ENCODE data around the gene NEU1.
"Not testable (repeated sequence)": the region's sequence is repeated elsewhere in the genome, so short reads cannot be mapped to it uniquely, and the experiment has no call there.

Gene NEU1

GRCh38 chr6:31874084-31874670, 11.6 kb upstream of the NEU1 start:
- no peak for DNase-seq (ENCODE audit: low read depth in 2 of 2)

- no peak for DNase-seq (ENCODE audit: low read depth in 2 of 2)
Observed at GRCh38 chr6:31871046-31871659, 8.5 kb upstream of the NEU1 start.

- no peak for DNase-seq (ENCODE audit: low read depth in 2 of 2)
Observed at GRCh38 chr6:31870385-31870921, 7.8 kb upstream of the NEU1 start.

DNA sequence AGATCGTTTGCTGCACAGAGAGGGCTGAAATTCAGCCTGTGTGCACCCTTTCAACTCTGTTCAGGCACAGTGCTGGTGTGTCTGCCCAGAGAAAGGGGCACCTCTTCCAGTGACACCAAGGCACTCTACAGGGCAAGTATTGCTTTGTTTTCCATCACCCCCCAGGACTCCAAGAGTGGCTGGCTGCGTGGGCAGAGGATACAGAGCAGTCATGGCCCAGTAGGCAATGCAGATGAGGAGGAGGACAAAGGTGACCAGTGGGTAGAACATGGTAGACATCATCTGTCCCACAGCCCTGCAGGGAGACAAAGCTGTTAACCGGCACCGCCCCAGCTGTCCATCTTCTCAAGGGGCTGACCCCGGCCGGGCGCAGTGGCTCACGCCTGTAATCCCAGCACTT, 6.7 kb upstream of the NEU1 start:
- no peak for DNase-seq (ENCODE audit: low read depth in 2 of 2)

GRCh38 chr6:31868658-31868971, 6.0 kb upstream of the NEU1 start:
- not testable (repeated sequence) for DNase-seq (ENCODE audit: low read depth in 2 of 2)

GRCh38 chr6:31865205-31866118, 2.8 kb upstream of the NEU1 start:
- no peak for DNase-seq (ENCODE audit: low read depth in 2 of 2)

- DNase-seq (ENCODE audit: low read depth in 2 of 2): no peak
Observed at GRCh38 chr6:31864818-31865204, 2.2 kb upstream of the NEU1 start.

- not testable (repeated sequence) for DNase-seq (ENCODE audit: low read depth in 2 of 2)
Observed at GRCh38 chr6:31864123-31864562, 1.5 kb upstream of the NEU1 start.

DNA sequence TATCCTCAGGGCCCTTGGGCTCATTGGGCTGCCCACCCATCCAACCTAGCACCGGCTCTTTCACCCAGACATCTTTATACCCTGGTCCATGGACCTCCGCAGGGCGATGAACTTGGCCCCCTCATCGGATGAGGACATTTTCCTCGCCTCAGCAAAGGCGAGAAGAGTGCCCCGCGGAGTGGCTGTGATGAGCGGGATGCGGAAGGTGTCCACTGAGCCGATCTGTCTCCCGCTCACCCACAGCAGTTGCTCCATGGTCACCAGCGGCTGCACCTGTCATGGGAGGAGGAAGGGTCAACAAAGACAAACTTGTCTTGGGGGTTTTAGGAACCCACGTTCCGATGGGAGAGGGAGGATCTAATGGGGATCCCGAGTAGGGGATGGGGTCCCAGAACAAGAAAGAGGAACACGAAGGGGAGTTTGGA, 690 bp downstream of the NEU1 start:
- DNase-seq (ENCODE audit: low read depth in 2 of 2): no peak

- no peak for DNase-seq (ENCODE audit: low read depth in 2 of 2)
Observed at GRCh38 chr6:31861150-31861549, 1.5 kb downstream of the NEU1 start.

- no peak for DNase-seq (ENCODE audit: low read depth in 2 of 2)
Observed at GRCh38 chr6:31860349-31860748, 2.3 kb downstream of the NEU1 start.

DNA sequence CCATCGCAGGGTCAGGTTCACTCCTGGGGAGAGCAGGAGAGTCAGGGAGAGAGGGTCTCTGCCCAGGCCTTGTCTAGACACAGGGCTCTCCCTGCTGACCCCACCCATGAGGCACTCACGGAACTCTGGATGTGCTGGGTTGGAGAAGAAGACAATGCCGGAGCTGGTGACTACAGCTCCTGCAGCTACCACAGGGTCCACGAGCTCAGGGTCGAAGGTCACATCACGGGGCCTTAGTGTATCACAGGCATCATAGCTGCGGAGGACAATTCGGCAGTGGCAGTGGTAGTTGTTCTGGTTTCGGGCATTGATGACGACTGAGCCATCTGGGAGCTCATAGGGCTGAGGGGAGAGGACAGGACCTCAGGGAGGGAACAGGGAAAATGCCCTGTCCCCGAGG, 2.7 kb downstream of the NEU1 start:
- no peak for DNase-seq (ENCODE audit: low read depth in 2 of 2)

- DNase-seq (ENCODE audit: low read depth in 2 of 2): no peak
Observed at GRCh38 chr6:31858707-31859106, 3.9 kb downstream of the NEU1 start.

GRCh38 chr6:31857774-31858173, 4.8 kb downstream of the NEU1 start:
- not testable (repeated sequence) for DNase-seq (ENCODE audit: low read depth in 2 of 2)

- not testable (repeated sequence) for DNase-seq (ENCODE audit: low read depth in 2 of 2)
Observed at GRCh38 chr6:31851980-31852718, 10.5 kb downstream of the NEU1 start.

DNA sequence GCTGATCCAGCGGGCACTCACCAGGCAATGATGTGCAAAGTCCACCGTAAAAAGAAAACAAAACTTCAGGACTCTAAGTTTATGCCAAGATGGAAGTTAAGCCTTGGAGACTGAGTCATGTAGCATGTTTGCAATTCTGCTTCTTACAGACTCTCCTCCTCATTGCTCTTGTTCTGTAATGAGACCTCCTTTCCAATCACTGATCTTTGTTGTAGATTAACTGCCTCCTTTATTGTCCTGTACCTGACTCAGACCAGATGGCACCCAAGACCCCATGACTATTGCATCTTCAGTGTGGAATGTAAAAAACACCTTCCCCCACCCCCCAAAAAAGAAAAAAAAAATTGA, 11.2 kb downstream of the NEU1 start:
- DNase-seq (ENCODE audit: low read depth in 2 of 2): no peak

- DNase-seq (ENCODE audit: low read depth in 2 of 2): no peak
Observed at GRCh38 chr6:31850765-31851484, 11.7 kb downstream of the NEU1 start.

DNA sequence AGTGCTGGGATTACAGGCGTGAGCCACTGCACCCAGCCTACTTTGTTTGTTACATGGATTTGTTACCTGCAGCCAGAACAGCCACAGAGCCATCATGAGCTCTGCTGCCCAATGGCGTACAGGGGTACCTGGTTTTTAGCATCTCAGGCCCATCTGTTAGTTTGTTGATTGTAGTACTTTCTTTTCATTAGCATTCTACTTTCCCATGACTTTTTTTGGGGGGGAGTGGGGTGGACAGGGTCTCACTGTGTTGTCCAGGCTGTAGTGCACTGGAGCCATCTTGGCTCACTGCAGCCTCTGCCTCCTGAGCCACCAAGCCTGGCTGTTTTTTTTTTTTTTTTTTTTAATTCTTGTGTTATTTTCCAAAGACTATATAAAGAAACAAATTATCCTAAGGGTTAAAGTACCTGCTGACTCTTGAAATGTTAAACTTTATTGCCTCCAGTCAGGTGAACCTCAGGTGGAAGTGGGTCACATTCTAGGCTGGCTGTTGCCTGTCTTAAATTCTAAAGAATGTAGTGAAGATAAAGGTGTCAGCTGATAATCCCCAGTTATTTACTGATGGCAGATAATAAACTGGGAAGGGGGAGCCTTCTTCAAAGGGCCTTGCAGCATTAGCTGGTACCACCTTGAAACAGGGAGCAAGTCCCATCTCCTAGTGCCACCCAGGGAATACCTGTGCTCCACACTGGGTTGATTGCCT, 15.2 kb downstream of the NEU1 start:
- no peak for DNase-seq (ENCODE audit: low read depth in 2 of 2)

DNA sequence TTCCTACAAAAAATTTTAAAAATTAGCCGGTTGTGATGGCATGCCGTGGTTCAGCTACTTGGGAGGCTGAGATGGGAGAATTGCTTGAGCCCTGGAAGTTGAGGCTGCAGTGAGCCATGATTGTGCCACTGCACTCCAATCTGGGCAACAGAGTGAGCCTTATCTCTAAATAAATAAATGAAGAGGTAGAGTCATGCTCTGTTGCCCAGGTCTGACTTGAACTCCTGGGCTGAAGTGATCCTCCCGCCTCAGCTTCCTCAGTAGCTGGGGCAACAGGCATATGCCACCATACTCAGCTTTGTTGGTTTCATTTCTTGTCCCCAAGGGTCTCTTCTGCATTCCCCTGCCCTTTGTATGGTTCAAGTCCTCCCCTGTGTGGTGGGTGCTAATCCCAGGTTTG, 18.1 kb downstream of the NEU1 start:
- DNase-seq (ENCODE audit: low read depth in 2 of 2): no peak

- DNase-seq (ENCODE audit: low read depth in 2 of 2): no peak
Observed at GRCh38 chr6:31842053-31842452, 20.6 kb downstream of the NEU1 start.

GRCh38 chr6:31839779-31840126, 22.9 kb downstream of the NEU1 start:
- DNase-seq (ENCODE audit: low read depth in 2 of 2): not testable (repeated sequence)
